Hematopoietic multipotent progenitor cell treated with erythropoietin and hydrocortisone succinate and interleukin-3 and kit ligand, for 8 days (in vitro differentiated cells): ENCODE data around the gene SERPINE1.
"Not testable (repeated sequence)": the region's sequence is repeated elsewhere in the genome, so short reads cannot be mapped to it uniquely, and the experiment has no call there.

Source experiments
- DNase-seq: peaks from one replicate; pipeline ENCODE4 v3.0.0-alpha.2; 2015

Gene SERPINE1

GRCh38 chr7:101103701-101104100 lies 23.2 kb upstream of the SERPINE1 start:
- not testable (repeated sequence) for DNase-seq

DNA sequence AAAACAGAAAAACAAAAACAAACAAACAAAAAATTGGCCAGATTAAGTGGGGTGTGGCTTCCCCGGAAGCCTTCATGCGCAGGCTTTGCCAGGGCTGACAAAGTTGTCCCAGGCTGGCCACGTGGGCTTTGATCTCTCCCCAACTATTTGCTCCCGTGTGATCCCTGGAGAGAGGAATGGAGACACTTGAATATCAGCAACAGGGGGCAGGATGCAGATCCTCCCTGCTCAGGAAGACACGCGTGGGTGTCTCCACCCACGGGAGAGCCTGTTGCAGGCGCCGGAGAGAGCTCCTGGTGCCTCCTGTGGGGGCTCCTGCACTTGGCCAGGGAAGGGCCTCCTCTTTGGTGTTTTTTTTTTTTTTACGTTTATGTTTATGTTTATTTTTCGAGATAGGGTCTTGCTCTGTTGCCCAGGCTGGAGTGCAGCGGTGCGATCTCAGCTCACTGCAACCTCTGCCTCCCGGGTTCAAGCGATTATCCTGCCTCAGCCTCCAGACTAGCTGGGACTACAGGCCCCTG lies 22.7 kb upstream of the SERPINE1 start:
- DNase-seq = no peak

DNA sequence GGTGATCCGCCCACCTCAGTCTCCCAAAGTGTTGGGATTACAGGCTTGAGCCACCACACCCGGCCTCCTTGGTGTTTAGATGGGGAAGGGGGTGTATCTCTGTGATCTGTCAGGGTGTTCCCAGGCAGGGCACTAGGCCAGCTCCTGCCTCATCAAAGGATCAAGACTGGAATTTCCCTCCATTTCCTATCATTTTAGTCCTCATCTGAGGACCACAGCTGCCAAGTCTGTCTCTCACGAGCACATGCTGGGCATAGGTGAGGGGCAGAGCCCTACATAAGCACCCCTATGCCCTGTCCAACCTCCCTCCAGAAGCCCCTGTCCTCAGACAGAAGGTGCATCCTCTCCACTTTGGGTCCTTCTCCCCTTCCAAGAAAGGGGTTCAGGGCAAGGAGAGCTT lies 22.1 kb upstream of the SERPINE1 start:
- DNase-seq = no peak

DNA sequence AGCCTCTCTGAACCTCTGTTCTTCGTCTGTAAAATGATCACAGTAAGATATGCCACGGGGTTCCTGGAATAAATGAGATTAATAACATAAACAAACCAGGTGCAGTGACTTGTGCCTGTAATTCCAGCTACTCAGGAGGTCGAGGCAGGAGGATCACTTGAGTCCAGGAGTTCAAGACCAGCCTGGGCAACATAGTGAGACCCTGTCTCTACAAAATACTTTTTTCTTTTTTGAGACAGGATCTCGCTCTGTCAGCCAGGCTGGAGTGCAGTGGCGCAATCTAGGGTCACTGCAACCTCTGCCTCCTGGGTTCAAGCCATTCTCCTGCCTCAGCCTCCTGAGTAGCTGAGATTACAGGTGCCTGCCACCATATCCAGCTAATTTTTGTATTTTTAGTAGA lies 21.7 kb upstream of the SERPINE1 start:
- not testable (repeated sequence) for DNase-seq

DNA sequence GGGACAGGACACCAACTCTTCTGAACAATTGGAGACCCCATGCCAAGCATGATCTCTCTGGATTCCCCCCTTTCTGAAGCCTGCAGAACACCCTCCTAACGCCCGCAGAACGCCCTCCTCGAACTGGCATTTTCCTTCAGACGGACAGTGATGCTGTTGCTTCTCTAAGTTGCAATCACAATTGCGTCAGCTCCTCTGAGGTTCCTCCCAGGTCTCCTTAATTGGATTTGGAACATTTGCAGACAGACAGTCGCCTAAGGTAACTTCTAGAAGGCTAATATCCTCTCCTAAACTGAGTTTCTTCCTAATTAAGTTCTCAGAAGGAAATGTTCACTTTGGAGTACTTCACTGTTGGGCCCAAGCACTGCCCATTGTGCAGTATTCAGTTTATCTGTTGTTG lies 20.5 kb upstream of the SERPINE1 start:
- no peak for DNase-seq

- no peak for DNase-seq
These were observed 18.5 kb upstream of the SERPINE1 start for GRCh38 chr7:101108330-101108857.

DNA sequence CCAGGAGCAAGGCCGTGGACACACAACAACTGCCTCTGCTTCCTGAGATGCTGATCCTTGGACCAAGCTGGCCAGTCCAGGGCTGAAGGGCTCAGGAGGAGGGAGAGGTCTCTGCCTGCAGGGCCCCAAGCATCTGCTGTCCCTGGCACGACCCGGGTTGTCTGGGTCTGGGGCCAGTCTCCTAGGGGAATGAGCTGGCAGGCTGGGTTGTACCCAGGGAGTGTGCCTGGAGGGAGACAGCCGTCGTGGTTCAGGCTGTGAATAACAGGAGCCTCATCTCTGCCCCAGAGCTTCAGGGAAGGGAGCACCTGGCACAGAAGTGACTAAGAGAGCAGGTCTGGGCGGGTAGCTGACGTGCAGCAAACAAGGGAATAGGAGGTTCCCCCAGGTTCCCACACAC lies 17.9 kb upstream of the SERPINE1 start:
- no peak for DNase-seq

- no peak for DNase-seq
These were observed 17.5 kb upstream of the SERPINE1 start for GRCh38 chr7:101109368-101109767.

DNA sequence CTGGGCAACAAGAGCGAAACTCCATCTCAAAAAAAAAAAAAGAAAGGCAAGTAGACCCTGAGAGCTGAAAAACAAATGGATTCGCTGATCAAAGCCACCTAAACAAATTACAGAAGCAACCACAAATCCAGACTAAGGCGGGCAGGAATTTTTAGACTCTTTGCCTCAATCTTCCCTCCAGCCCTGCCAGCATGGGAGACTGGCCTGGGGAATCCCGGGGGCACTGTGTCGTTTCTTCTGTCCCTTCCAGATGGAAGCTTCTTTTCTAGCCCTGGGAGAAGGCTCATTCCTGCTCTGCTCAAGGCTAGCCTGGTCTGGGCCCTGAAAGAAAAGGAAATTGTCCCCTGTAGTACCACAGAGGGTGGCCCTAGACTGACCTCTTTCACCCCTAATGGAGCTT lies 15.6 kb upstream of the SERPINE1 start:
- no peak for DNase-seq

DNA sequence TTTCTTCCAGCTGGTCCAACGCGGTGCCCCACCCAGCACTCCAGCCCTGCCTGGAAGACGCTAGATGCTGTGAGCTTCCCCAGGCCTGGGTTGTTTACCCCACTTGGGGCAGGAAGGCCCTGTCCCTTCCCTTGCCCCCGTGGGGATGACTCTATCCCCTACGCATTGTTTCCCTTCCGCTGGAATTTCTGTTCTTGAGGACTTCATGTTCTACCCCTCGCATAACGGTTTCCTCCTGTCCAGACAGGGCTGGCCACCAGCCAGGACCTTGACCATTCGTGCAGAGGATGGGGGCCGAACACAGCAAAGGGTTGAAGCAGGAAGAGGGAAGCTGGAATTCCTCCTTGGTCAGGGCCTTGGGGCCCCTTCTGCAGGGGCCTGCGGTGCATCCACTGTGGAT lies 14.7 kb upstream of the SERPINE1 start:
- DNase-seq = no peak

- not testable (repeated sequence) for DNase-seq
These were observed 13.8 kb upstream of the SERPINE1 start for GRCh38 chr7:101113140-101113539.

GRCh38 chr7:101113836-101114235 lies 13.1 kb upstream of the SERPINE1 start:
- DNase-seq = no peak

DNA sequence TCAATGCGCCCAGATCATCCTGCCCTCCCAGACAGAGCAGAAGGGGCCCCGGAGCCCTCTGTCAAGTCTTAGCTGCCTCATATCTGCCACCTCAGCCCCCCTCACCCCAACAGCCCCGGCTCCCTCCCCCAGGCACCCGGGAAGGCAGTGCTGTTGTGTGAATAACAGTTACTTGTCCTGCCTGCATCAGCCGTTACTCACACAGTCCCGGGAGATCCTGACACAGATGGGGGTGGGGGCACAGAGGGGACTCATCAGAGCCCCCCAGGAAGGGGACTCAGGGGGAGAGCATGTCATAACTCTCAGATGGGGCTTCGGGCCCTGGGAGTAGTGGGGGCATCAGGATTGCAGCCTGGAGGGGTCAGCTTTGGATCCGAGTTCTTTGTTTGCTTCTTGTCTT lies 12.4 kb upstream of the SERPINE1 start:
- DNase-seq = no peak

DNA sequence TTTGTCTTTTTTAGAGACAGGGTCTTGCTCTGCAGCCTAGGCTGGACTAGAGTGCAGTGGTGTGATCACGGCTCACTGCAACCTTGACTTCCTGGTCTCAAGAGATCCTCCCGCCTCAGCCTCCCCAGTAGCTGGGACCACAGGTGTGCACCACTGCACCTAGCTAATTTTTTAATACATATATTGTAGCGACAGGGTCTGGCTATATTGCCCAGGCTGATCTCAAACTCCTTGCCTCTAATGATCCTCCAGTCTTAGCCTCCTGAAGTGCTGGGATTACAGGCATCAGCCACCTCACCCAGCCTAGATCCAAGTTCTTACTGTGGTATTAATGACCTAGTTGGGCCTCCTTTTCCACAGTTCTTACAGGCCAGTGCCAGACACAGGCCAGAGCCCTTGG lies 11.7 kb upstream of the SERPINE1 start:
- DNase-seq = no peak

- DNase-seq = no peak
These were observed 10.0 kb upstream of the SERPINE1 start for GRCh38 chr7:101116898-101117297.

DNA sequence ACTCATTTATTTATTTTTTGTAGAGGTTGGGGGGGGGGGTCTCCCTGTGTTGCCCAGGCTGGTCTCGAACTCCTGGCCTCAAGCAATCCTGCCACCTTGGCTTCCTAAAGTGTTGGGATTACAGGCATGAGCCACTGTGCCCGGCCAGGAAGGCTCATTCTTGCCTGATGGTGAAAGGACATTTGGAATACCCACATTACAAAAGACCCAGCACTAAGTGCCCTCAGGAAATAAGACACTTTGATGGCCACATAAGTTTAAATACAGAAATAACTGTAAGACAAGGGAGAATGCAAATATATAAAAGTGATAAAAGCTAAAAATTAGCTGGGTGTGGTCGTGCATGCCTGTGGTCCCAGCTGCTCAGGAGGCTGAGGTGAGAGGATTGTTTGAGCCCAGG lies 8.0 kb upstream of the SERPINE1 start:
- DNase-seq = no peak

- DNase-seq = no peak
These were observed 7.0 kb upstream of the SERPINE1 start for GRCh38 chr7:101119876-101120275.

DNA sequence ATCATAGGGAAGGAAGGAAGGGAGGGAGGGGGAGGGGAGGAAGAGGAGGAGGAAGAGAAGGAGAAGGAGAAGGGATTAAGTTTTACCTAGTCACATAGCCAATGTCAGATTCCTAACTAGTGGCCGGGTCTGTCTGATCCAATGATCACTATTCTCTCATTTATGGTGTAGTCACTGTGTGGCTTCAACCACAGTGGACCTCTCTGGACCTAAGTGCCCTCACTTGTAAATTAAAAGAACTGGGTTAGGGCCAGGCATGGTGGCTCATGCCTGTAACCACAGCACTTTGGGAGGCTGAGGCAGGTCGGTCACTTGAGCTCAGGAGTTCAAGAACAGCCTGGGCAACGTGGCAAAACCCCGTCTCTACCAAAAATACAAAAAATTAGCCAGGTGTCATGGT lies 6.6 kb upstream of the SERPINE1 start:
- no peak for DNase-seq

GRCh38 chr7:101121631-101121990 lies 5.3 kb upstream of the SERPINE1 start:
- not testable (repeated sequence) for DNase-seq

DNA sequence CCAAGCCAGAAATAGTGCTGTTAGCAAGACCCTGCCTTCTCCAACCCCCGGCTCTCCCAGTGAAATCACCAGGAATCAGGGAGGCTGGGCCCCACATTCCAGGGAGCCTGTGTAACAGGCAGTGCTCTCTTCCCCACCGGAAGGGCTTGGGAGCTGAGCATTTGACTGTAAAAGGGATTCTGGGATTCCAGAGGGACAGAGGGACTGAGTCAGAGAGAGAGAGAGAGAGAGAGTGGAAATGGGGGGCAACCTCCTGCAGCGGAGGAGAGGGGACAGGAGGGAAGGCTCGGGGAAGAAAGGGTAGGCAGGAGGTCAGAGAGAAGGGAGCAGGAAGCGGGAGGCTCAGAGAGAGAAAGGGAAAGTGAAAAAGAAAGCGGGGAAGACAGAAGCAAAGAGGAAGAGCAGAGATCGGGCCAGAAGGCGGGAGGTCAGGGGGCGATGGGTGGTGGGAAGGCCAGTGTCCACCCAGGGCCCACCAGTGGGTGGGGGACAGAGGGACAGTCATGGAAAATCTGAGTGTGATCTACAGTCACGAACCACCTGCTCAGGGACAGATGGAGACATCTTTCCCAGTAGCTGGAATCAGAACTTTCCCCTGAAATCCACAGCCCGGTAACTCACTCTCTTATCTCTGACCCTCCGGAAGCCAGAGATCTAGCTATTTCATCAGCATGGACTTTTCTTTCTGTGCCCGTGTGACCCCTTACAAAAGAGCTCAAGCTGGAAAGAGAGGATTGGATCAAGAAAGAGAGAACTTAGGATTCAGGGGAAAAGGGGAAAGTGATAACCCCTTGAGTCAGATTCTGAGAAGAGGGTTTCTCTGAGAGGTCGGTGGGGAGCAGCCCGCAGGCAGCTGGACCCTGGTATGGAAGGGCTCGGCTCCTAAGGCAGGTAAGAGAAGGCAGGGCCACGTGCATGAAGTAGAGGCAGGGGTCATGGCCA lies 4.6 kb upstream of the SERPINE1 start:
- no peak for DNase-seq

GRCh38 chr7:101122933-101123702 lies 3.8 kb upstream of the SERPINE1 start:
- no peak for DNase-seq

- DNase-seq = no peak
These were observed 3.2 kb upstream of the SERPINE1 start for GRCh38 chr7:101123703-101124068.

GRCh38 chr7:101124376-101125056 lies 2.4 kb upstream of the SERPINE1 start:
- peak; percentile 47 for DNase-seq
